Tibial nerve (tissue), 4 donors: ENCODE data around the gene CFAP46.

Experiments used
- EP300 ChIP-seq, 2 donors: sonication (generic); formaldehyde crosslinking; IDR thresholded peaks; one replicate each; pipeline ENCODE4 v1.6.1; 2017; ENCODE audit warnings: antibody characterized with exemption in 2 of 2, mild to moderate bottlenecking in 1 of 2
- POLR2A ChIP-seq, 2 donors: fragments of 450-650 bp; IDR thresholded peaks; one replicate each; pipeline ENCODE4 v1.6.1; 2017; ENCODE audit warnings: antibody characterized with exemption in 2 of 2, mild to moderate bottlenecking in 2 of 2, moderate library complexity in 2 of 2
- TF ChIP-seq, protein P1 (sequence below), 5 experiments: fragments of 200-600 bp in 3 of 5; fragments of 450-650 bp in 2 of 5; sonication (generic) in 3 of 5; IDR thresholded peaks; one replicate each; pipeline ENCODE4 v1.5.1; 2016 to 2019; ENCODE audit warnings: antibody characterized with exemption in 5 of 5, mild to moderate bottlenecking in 3 of 5, moderate library complexity in 2 of 5

DNA sequence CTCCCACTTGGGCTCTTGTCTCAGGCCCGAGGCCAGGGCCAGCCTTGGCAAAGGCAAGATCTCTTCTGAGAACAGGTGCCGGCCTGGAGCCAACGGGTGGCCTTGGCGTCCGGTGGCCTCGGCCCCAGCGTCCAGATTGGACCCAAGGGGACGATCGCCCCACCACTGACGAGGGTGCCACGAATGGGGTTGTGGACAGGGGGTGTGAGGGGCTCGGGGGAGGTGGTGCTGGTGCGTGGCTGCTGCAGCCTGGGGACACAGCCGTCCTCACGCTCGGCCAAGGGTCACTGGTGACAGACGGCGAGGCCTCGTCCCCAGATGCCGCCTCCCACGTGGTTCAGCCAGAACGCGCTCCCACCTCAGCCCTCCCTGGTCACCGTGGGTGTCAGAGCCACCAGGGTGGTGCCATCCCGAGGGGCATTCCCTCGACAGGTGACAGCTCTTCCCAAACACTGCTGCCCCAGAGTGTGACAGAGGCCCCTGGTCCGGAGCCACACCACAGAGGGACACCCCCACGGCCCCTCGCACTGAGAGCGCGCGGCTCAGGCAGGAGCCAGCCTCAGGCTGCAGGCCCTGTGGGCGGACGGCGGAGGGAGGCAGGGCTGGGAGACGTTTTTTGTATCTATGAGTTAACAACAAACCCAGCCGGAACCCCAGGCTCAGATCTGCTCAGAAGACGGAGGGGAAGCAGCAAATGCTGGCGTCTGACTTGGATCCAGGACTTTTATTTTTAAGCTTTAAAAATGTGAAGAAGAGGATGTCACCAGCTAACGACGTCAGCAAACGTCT lies 18.5 kb upstream of the CFAP46 start:
- TF ChIP-seq, protein P1, sequence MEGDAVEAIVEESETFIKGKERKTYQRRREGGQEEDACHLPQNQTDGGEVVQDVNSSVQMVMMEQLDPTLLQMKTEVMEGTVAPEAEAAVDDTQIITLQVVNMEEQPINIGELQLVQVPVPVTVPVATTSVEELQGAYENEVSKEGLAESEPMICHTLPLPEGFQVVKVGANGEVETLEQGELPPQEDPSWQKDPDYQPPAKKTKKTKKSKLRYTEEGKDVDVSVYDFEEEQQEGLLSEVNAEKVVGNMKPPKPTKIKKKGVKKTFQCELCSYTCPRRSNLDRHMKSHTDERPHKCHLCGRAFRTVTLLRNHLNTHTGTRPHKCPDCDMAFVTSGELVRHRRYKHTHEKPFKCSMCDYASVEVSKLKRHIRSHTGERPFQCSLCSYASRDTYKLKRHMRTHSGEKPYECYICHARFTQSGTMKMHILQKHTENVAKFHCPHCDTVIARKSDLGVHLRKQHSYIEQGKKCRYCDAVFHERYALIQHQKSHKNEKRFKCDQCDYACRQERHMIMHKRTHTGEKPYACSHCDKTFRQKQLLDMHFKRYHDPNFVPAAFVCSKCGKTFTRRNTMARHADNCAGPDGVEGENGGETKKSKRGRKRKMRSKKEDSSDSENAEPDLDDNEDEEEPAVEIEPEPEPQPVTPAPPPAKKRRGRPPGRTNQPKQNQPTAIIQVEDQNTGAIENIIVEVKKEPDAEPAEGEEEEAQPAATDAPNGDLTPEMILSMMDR (IDR thresholded peaks at IDR 0.05): no peak
- TF ChIP-seq POLR2A (IDR thresholded peaks at IDR 0.05) (no peak), EP300 (IDR thresholded peaks at IDR 0.05) (no peak)
